ENCODE data around the gene GPRIN1. TPM values are rescaled to one million over a fixed set of nuclear protein-coding genes. Genes with fewer than 3 reads are reported as not detected.

GPRIN1 gene
- total RNA-seq, 1 experiment from 2014 or later = 1.9 TPM

DNA sequence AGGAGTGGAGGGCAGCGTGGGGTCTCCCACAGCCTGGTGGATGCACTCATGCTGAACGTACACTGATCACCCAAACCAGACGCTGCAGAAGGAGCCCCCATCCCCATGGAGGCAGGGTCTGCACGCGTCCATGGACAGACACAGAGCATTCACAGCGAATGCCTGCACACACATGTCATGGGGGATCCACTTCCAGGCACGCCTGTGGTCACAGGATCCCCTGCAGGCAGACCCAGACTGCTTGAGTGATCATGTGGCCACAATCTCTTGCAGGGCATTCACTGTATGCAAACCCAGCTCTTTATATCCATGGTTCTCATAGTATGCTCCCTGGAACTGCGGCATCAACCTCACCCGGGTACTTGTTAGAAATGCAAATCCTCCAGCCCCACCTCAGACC, 15.0 kb upstream of the GPRIN1 start:
- Histone ChIP-seq H3K27ac (ENCODE audit: low read length) (no peak overlapping the region), H3K79me2 (ENCODE audit: low read length) (no peaks in the 10 kb centered on the region), H4K20me1 (ENCODE audit: insufficient read depth, low read depth, low read length) (no peaks in the 10 kb centered on the region), H3K27me3 (ENCODE audit: low read length) (no peaks in the 10 kb centered on the region), H3K9ac (ENCODE audit: low read length) (no peak overlapping the region), H3K4me1 (ENCODE audit: low read length) (peaks cover 7% of the 10 kb centered on the region), H3K4me2 (ENCODE audit: low read depth, low read length, poor library complexity, severe bottlenecking) (no peak overlapping the region), H3K9me3 (ENCODE audit: low read length) (no peaks in the 10 kb centered on the region), H2AFZ (ENCODE audit: low read length) (no peak overlapping the region), H3K9me2 (replicated peaks; ENCODE audit: insufficient read depth, low read length) (no peaks in the 10 kb centered on the region), H3K4me3 (ENCODE audit: low read length) (no peak overlapping the region), H3K36me3 (ENCODE audit: insufficient read depth, low read length) (no peaks in the 10 kb centered on the region)
- DNase-seq = peak; percentile 45

DNA sequence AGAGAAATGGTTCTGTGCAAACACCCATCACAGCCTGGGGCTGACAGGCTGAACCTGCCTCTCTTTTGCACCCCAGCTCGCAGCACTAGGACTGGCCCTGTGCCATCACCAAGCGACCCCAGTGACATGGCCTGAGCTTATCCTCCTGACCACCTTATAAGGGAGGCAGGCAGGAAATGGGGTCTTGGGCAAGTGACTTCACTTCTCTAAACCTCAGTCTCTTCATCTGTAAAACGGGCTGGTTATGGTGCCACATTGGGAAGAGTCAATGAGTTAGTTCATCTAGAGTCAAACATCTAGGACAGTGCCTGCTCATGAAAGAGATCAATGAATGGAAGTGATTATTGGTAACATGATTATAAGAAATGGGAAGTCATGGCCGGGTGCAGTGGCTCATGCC, 14.2 kb upstream of the GPRIN1 start:
- no peaks in the 10 kb centered on the region for H3K27me3 ChIP-seq (ENCODE audit: low read length)
- no peak overlapping the region for H3K4me2 ChIP-seq (ENCODE audit: low read depth, low read length, poor library complexity, severe bottlenecking)
- DNase-seq = no peak
- no peak overlapping the region for H3K27ac ChIP-seq (ENCODE audit: low read length)
- H3K36me3 ChIP-seq (ENCODE audit: insufficient read depth, low read length) = no peaks in the 10 kb centered on the region
- H3K79me2 ChIP-seq (ENCODE audit: low read length) = no peaks in the 10 kb centered on the region
- no peak overlapping the region for H3K4me3 ChIP-seq (ENCODE audit: low read length)
- peaks cover 7% of the 10 kb centered on the region; the same call in 1 of the 2 replicates for H3K4me1 ChIP-seq (ENCODE audit: low read length)
- H4K20me1 ChIP-seq (ENCODE audit: insufficient read depth, low read depth, low read length) = no peaks in the 10 kb centered on the region
- no peaks in the 10 kb centered on the region for H3K9me2 ChIP-seq (replicated peaks; ENCODE audit: insufficient read depth, low read length)
- H3K9ac ChIP-seq (ENCODE audit: low read length) = no peak overlapping the region
- H3K9me3 ChIP-seq (ENCODE audit: low read length) = no peaks in the 10 kb centered on the region
- no peak overlapping the region for H2AFZ ChIP-seq (ENCODE audit: low read length)

DNA sequence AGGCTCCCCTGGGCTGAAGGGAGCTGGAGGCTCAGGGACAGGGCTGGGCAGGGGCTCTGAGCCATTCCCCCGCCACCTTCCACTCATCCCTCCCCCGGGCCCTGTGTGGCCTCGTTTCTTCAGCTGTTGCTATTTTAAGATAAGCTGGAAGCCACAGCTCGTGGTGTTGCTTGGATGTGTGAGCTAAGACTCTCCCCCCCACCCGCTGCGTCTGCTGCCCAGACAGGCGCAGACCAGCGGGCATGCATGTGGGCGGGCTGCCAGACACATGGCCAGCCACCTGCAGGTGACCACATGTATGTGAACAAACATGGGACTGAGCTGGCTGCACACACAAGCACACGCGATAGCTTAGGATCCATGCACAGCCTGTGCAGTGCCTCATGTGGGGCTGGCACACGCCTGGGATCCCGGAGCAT, 11.7 kb upstream of the GPRIN1 start:
- no peak overlapping the region for H3K27ac ChIP-seq (ENCODE audit: low read length)
- no peak for DNase-seq
- no peaks in the 10 kb centered on the region for H4K20me1 ChIP-seq (ENCODE audit: insufficient read depth, low read depth, low read length)
- no peak overlapping the region for H3K4me3 ChIP-seq (ENCODE audit: low read length)
- H2AFZ ChIP-seq (ENCODE audit: low read length) = no peak overlapping the region
- no peaks in the 10 kb centered on the region for H3K79me2 ChIP-seq (ENCODE audit: low read length)
- H3K9me3 ChIP-seq (ENCODE audit: low read length) = no peaks in the 10 kb centered on the region
- H3K4me2 ChIP-seq (ENCODE audit: low read depth, low read length, poor library complexity, severe bottlenecking) = no peak overlapping the region
- H3K4me1 ChIP-seq (ENCODE audit: low read length) = peaks cover 7% of the 10 kb centered on the region; the same call in 1 of the 2 replicates
- H3K27me3 ChIP-seq (ENCODE audit: low read length) = no peaks in the 10 kb centered on the region
- no peaks in the 10 kb centered on the region for H3K9me2 ChIP-seq (replicated peaks; ENCODE audit: insufficient read depth, low read length)
- H3K9ac ChIP-seq (ENCODE audit: low read length) = no peak overlapping the region
- H3K36me3 ChIP-seq (ENCODE audit: insufficient read depth, low read length) = no peaks in the 10 kb centered on the region

DNA sequence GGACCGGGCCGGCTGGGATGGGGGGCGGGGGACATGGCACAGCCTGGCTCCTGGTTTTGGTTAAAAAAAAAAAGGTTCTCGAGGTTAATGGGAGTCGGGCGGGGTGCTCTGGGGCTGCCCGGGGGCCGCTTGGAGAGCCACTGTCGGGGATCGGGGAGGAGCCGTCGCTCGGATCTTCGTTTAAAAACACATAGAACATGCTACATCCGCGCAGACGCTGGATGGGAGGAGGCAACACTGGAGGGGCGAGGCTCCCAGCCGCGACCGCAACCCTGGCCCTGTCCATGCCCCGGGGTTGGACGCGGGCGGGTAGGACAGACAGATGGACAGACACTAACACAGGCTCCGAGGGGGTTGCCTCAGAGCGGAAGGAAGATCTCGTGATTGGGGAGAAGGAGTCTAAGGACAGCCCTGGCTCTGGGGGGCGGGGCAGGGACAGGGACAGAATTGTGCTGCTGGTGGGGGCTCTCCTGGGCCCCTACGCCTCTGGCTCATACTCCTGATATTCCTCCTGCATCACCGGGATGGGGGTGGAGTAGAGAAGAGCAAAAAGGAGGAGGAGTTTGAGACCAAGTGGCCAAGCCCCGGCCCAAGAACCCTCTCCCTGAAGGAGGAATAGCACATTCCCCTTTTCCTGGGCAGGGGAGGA, 10.5 kb upstream of the GPRIN1 start:
- Histone ChIP-seq H3K4me3 (ENCODE audit: low read length) (no peak overlapping the region), H3K4me2 (ENCODE audit: low read depth, low read length, poor library complexity, severe bottlenecking) (no peak overlapping the region)
- no peak for DNase-seq

DNA sequence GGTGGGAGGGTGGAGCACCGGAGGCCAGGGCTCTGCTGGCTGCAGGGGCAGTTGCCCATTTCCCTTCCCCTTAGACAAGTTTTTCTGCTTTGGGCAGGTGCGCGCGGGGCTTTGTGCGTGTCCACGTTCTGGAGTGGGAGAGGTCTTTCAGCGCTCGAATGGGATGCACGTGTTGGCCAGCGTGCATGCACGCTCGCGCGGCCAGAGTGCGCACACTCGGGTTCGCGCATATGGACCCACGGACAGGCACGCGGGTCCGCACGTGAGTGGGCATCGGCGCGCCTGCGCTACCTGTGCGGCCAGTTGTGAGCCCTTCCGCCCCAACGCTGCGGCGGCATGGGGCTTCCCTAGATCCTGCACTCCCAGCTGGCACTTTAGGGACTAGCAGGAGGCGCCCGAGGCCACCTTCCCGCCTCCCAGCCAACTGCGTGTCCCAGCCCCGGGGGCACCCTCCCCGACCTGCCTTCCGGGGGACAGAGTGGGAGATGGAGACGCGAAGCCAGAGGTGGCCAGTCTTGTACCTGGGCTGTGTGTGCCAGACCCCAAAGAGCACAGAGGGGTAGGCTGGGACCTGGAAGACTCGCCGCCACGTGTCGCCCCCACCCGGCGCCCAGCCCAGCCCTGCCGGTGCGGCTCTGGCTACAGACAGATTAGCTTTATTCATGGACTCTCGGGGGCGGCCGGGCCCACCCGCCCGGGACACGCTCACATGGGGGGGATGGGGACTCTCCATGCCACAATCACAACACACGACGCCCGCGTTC, 9.8 kb upstream of the GPRIN1 start:
- Histone ChIP-seq H3K9ac (ENCODE audit: low read length) (no peak overlapping the region), H3K27me3 (ENCODE audit: low read length) (no peaks in the 10 kb centered on the region), H3K36me3 (ENCODE audit: insufficient read depth, low read length) (no peaks in the 10 kb centered on the region), H3K4me3 (ENCODE audit: low read length) (no peak overlapping the region), H3K79me2 (ENCODE audit: low read length) (no peaks in the 10 kb centered on the region), H3K4me2 (ENCODE audit: low read depth, low read length, poor library complexity, severe bottlenecking) (no peak overlapping the region), H3K9me2 (replicated peaks; ENCODE audit: insufficient read depth, low read length) (no peaks in the 10 kb centered on the region), H3K9me3 (ENCODE audit: low read length) (no peaks in the 10 kb centered on the region), H2AFZ (ENCODE audit: low read length) (no peak overlapping the region), H3K27ac (ENCODE audit: low read length) (no peak overlapping the region), H3K4me1 (ENCODE audit: low read length) (peaks cover under 1% of the 10 kb centered on the region; the same call in 1 of the 2 replicates), H4K20me1 (ENCODE audit: insufficient read depth, low read depth, low read length) (no peaks in the 10 kb centered on the region)
- no peak for DNase-seq

More for the DNA sequence above, 10.5 kb upstream of the GPRIN1 start:
- no peaks in the 10 kb centered on the region for H3K9me2 ChIP-seq (replicated peaks; ENCODE audit: insufficient read depth, low read length)
- H3K36me3 ChIP-seq (ENCODE audit: insufficient read depth, low read length) = no peaks in the 10 kb centered on the region
- H3K79me2 ChIP-seq (ENCODE audit: low read length) = no peaks in the 10 kb centered on the region
- no peak overlapping the region for H2AFZ ChIP-seq (ENCODE audit: low read length)
- H4K20me1 ChIP-seq (ENCODE audit: insufficient read depth, low read depth, low read length) = no peaks in the 10 kb centered on the region
- H3K27me3 ChIP-seq (ENCODE audit: low read length) = no peaks in the 10 kb centered on the region
- H3K27ac ChIP-seq (ENCODE audit: low read length) = no peak overlapping the region
- no peak overlapping the region for H3K9ac ChIP-seq (ENCODE audit: low read length)
- H3K4me1 ChIP-seq (ENCODE audit: low read length) = peaks cover 7% of the 10 kb centered on the region; the same call in 1 of the 2 replicates
- no peaks in the 10 kb centered on the region for H3K9me3 ChIP-seq (ENCODE audit: low read length)

DNA sequence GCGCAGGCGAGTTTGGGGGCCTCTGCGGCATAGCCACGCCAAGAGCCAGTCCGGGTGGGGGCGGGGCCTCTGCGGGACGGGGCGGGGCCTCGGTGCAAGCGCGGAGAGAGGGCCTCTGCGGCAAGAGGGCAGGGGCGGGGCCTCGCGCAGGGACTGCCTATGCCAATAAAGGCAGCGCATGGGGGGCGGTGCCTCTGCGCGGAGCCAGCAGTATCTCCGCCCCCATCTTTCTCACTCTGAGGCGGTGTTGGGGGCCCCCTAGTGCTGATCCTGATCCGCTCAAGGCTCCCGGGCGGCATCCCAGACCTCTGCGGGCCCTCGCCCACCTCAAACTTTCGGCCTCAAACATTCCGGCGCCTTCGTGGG, 9.2 kb upstream of the GPRIN1 start:
- Histone ChIP-seq H3K4me3 (ENCODE audit: low read length) (no peak overlapping the region), H3K79me2 (ENCODE audit: low read length) (no peaks in the 10 kb centered on the region), H3K27me3 (ENCODE audit: low read length) (no peaks in the 10 kb centered on the region), H3K9me3 (ENCODE audit: low read length) (no peaks in the 10 kb centered on the region), H3K4me1 (ENCODE audit: low read length) (no peaks in the 10 kb centered on the region), H3K27ac (ENCODE audit: low read length) (no peak overlapping the region), H2AFZ (ENCODE audit: low read length) (no peak overlapping the region), H4K20me1 (ENCODE audit: insufficient read depth, low read depth, low read length) (no peaks in the 10 kb centered on the region), H3K36me3 (ENCODE audit: insufficient read depth, low read length) (no peaks in the 10 kb centered on the region), H3K9me2 (replicated peaks; ENCODE audit: insufficient read depth, low read length) (no peaks in the 10 kb centered on the region), H3K9ac (ENCODE audit: low read length) (no peak overlapping the region), H3K4me2 (ENCODE audit: low read depth, low read length, poor library complexity, severe bottlenecking) (no peak overlapping the region)
- no peak for DNase-seq

DNA sequence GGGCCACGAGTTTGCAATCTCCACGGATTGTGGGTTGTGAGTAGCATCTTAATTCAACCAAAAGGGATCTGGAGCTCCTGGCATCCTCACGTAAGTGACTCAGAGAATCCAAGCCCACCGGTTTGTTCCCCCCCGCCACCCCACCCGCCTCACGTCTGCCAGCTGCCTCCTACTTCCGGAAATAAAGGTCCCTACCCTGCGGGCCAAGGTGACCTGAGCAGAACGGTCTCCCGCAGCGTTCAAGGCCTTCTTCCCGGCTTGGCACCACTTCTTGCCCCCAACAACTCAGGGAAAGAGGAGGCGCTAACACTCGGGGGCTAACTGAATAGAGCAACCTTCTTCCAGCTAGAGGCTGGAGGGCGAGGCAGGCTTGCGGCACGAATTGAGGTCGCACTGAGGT, 8.8 kb upstream of the GPRIN1 start:
- Histone ChIP-seq H3K4me2 (ENCODE audit: low read depth, low read length, poor library complexity, severe bottlenecking) (no peak overlapping the region), H3K4me3 (ENCODE audit: low read length) (no peak overlapping the region)

DNA sequence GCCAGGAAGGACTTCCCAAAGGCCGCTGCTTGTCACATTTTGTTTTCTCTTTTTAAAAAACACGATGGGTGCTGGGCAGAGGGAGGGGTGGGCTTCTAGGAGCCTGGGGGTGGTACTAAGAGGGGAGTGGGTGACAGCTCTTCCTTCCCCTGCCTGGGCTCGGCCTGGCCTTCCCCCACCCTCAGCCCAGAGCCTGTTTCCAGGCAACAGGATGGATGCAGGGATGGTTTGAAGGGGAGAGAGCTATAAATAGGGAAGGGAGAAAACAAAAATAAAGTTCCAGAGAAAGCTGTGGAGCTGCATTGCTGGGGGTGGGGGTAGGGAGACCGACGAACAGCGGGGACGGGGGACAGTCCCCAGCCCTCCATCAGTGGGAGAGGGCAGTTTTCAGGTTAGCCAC, 6.6 kb upstream of the GPRIN1 start:
- H3K9ac ChIP-seq (ENCODE audit: low read length) = no peak overlapping the region
- H3K27ac ChIP-seq (ENCODE audit: low read length) = no peak overlapping the region
- no peak overlapping the region for H3K4me3 ChIP-seq (ENCODE audit: low read length)
- no peaks in the 10 kb centered on the region for H3K4me1 ChIP-seq (ENCODE audit: low read length)
- no peak for DNase-seq
- H3K79me2 ChIP-seq (ENCODE audit: low read length) = no peaks in the 10 kb centered on the region
- H2AFZ ChIP-seq (ENCODE audit: low read length) = no peak overlapping the region
- H4K20me1 ChIP-seq (ENCODE audit: insufficient read depth, low read depth, low read length) = no peaks in the 10 kb centered on the region
- H3K9me3 ChIP-seq (ENCODE audit: low read length) = no peaks in the 10 kb centered on the region
- H3K4me2 ChIP-seq (ENCODE audit: low read depth, low read length, poor library complexity, severe bottlenecking) = no peak overlapping the region
- no peaks in the 10 kb centered on the region for H3K36me3 ChIP-seq (ENCODE audit: insufficient read depth, low read length)
- H3K27me3 ChIP-seq (ENCODE audit: low read length) = no peaks in the 10 kb centered on the region
- H3K9me2 ChIP-seq (replicated peaks; ENCODE audit: insufficient read depth, low read length) = no peaks in the 10 kb centered on the region

More for the DNA sequence above, 8.8 kb upstream of the GPRIN1 start:
- no peak overlapping the region for H3K27ac ChIP-seq (ENCODE audit: low read length)
- no peaks in the 10 kb centered on the region for H3K79me2 ChIP-seq (ENCODE audit: low read length)
- H2AFZ ChIP-seq (ENCODE audit: low read length) = no peak overlapping the region
- no peaks in the 10 kb centered on the region for H3K36me3 ChIP-seq (ENCODE audit: insufficient read depth, low read length)
- DNase-seq = no peak
- H3K4me1 ChIP-seq (ENCODE audit: low read length) = no peaks in the 10 kb centered on the region
- no peaks in the 10 kb centered on the region for H4K20me1 ChIP-seq (ENCODE audit: insufficient read depth, low read depth, low read length)
- no peaks in the 10 kb centered on the region for H3K9me2 ChIP-seq (replicated peaks; ENCODE audit: insufficient read depth, low read length)
- H3K9me3 ChIP-seq (ENCODE audit: low read length) = no peaks in the 10 kb centered on the region
- no peak overlapping the region for H3K9ac ChIP-seq (ENCODE audit: low read length)
- no peaks in the 10 kb centered on the region for H3K27me3 ChIP-seq (ENCODE audit: low read length)
